ENCODE measurements around the gene SALL2.

GRCh38 chr14:21525962-21526671, at the start of gene SALL2:
- TF ChIP-seq RAD21 (IDR thresholded peaks at IDR 0.05; ENCODE audit: low read depth) (no peak), CEBPB (IDR thresholded peaks at IDR 0.05) (no peak), MAX (IDR thresholded peaks at IDR 0.05) (peak; percentile 33; the same call in 1 of the 2 replicates), EP300 (IDR thresholded peaks at IDR 0.05; ENCODE audit: borderline replicate concordance) (0 out of 2 replicates have a peak, but pooled peaks have one; percentile 23), YY1 (IDR thresholded peaks at IDR 0.05; ENCODE audit: low read depth) (peak; percentile 34; the same call in 1 of the 2 replicates), ZBTB7A (IDR thresholded peaks at IDR 0.05; ENCODE audit: low read depth) (peak; percentile 54; the same call in 1 of the 2 replicates), TEAD4 (IDR thresholded peaks at IDR 0.05) (no peak), USF1 (IDR thresholded peaks at IDR 0.05) (no peak), REST (IDR thresholded peaks at IDR 0.05; ENCODE audit: low read depth) (no peak)

All from Ishikawa (cell line).